ENCODE data around the gene ADISSP. TPM values are rescaled to one million over a fixed set of nuclear protein-coding genes. Genes with fewer than 3 reads are reported as not detected.
A peak's percentile ranks its signal among the peaks of the same experiment; 100 is the strongest.

The ADISSP gene
- total and polyA plus RNA-seq, 2 of the 13 experiments (the other 11 are each of a cell fraction or from before 2014, with no cell fraction given): 38.3 to 90.6 TPM

DNA sequence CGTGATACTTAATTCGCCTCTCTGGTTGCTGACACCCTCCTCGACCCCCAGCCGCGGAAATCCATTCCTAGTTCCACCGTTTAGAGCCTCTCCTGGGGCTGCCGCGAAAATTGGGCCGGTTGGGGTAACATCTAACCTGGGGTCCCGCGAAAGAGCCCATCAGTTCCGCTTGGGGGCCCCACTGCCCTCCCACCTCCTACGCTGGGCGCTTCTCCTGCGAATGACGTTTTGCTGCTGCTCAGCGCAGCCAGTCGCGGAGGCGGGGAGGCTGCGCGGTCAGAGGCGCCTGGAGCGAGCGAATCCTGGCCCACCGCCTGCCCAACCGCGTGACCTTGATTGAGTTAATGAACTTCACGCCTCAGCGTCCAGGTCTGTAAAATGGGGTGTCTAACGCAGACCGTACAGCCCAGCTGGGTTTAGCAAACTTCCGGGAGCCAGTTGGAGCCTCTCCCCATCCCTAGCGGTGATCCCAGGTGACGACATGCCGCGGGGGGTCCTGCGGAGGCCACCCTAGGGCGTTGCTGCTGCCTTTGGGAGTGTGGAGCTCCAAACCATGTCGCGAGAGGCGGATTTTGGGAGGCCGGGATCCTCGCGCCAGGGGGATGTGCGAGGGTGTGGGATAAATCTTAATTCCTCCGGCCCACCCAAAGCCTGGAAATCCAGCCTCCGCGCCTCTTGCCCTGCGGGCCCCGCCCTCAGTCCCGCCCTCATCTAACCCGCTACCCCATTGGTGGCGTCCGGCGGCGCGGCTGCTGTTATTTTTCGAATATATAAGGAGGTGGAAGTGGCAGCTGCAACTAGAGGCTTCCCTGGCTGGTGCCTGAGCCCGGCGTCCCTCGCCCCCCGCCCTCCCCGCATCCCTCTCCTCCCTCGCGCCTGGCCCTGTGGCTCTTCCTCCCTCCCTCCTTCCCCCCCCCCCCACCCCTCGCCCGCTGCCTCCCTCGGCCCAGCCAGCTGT is 28.2 kb upstream of the ADISSP start, which contains the start of gene CDC25B (continued):
- TF ChIP-seq, protein P1, sequence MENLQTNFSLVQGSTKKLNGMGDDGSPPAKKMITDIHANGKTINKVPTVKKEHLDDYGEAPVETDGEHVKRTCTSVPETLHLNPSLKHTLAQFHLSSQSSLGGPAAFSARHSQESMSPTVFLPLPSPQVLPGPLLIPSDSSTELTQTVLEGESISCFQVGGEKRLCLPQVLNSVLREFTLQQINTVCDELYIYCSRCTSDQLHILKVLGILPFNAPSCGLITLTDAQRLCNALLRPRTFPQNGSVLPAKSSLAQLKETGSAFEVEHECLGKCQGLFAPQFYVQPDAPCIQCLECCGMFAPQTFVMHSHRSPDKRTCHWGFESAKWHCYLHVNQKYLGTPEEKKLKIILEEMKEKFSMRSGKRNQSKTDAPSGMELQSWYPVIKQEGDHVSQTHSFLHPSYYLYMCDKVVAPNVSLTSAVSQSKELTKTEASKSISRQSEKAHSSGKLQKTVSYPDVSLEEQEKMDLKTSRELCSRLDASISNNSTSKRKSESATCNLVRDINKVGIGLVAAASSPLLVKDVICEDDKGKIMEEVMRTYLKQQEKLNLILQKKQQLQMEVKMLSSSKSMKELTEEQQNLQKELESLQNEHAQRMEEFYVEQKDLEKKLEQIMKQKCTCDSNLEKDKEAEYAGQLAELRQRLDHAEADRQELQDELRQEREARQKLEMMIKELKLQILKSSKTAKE (CRISPR knock-in tag; IDR thresholded peaks at IDR 0.05; ENCODE audit: borderline replicate concordance): peak; percentile 34; the same call in 1 of the 2 replicates
- no peak for TF ChIP-seq ZNF367 (CRISPR knock-in tag; IDR thresholded peaks at IDR 0.05; ENCODE audit: borderline replicate concordance)
- peak; percentile 31; the same call in 1 of the 2 replicates for TF ChIP-seq TGIF2 (CRISPR knock-in tag; IDR thresholded peaks at IDR 0.05)
- peak; percentile 75; the same call in 1 of the 2 replicates for TF ChIP-seq MAZ (IDR thresholded peaks at IDR 0.05; ENCODE audit: borderline replicate concordance, low read depth, low read length)
- peak; percentile 48; the same call in 1 of the 2 replicates for TF ChIP-seq MAZ (CRISPR knock-in tag; IDR thresholded peaks at IDR 0.05; ENCODE audit: low read depth)
- peak; percentile 65; the same call in 1 of the 2 replicates for TF ChIP-seq ZNF768 (CRISPR knock-in tag; IDR thresholded peaks at IDR 0.05)
- no peak for TF ChIP-seq ZNF879 (CRISPR knock-in tag; IDR thresholded peaks at IDR 0.05)
- TF ChIP-seq PPARG (CRISPR knock-in tag; conservative IDR thresholded peaks at IDR 0.05): no peak
- TF ChIP-seq ZFYVE20 (CRISPR knock-in tag; IDR thresholded peaks at IDR 0.05; ENCODE audit: borderline replicate concordance, low read depth): no peak
- TF ChIP-seq MEF2D (CRISPR knock-in tag; IDR thresholded peaks at IDR 0.05): 0 out of 2 replicates have a peak, but pooled peaks have one; percentile 47
- TF ChIP-seq U2AF2 (IDR thresholded peaks at IDR 0.05; ENCODE audit: low read depth, low read length): no peak
- TF ChIP-seq FOXA3 (CRISPR knock-in tag; IDR thresholded peaks at IDR 0.05): 0 out of 2 replicates have a peak, but pooled peaks have one; percentile 12
- TF ChIP-seq, protein P2, sequence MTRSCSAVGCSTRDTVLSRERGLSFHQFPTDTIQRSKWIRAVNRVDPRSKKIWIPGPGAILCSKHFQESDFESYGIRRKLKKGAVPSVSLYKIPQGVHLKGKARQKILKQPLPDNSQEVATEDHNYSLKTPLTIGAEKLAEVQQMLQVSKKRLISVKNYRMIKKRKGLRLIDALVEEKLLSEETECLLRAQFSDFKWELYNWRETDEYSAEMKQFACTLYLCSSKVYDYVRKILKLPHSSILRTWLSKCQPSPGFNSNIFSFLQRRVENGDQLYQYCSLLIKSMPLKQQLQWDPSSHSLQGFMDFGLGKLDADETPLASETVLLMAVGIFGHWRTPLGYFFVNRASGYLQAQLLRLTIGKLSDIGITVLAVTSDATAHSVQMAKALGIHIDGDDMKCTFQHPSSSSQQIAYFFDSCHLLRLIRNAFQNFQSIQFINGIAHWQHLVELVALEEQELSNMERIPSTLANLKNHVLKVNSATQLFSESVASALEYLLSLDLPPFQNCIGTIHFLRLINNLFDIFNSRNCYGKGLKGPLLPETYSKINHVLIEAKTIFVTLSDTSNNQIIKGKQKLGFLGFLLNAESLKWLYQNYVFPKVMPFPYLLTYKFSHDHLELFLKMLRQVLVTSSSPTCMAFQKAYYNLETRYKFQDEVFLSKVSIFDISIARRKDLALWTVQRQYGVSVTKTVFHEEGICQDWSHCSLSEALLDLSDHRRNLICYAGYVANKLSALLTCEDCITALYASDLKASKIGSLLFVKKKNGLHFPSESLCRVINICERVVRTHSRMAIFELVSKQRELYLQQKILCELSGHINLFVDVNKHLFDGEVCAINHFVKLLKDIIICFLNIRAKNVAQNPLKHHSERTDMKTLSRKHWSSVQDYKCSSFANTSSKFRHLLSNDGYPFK (CRISPR knock-in tag; IDR thresholded peaks at IDR 0.05; ENCODE audit: borderline replicate concordance): peak; percentile 80
- no peak for TF ChIP-seq ZNF703 (CRISPR knock-in tag; IDR thresholded peaks at IDR 0.05; ENCODE audit: borderline replicate concordance)
- TF ChIP-seq YY1 (IDR thresholded peaks at IDR 0.05; ENCODE audit: insufficient read depth, insufficient replicate concordance, low read depth, low read length): no peak
- TF ChIP-seq TSC22D2 (CRISPR knock-in tag; IDR thresholded peaks at IDR 0.05; ENCODE audit: borderline replicate concordance): no peak
- TF ChIP-seq ZZZ3 (CRISPR knock-in tag; IDR thresholded peaks at IDR 0.05; ENCODE audit: borderline replicate concordance): peak; percentile 58; the same call in 1 of the 2 replicates
- TF ChIP-seq TARDBP (CRISPR knock-in tag; IDR thresholded peaks at IDR 0.05): peak; percentile 72; the same call in 1 of the 2 replicates
- no peak for TF ChIP-seq REL (CRISPR knock-in tag; conservative IDR thresholded peaks at IDR 0.05)
- TF ChIP-seq RAD51 (IDR thresholded peaks at IDR 0.05; ENCODE audit: borderline replicate concordance): no peak
- no peak for TF ChIP-seq ZNF30 (CRISPR knock-in tag; IDR thresholded peaks at IDR 0.05)
- TF ChIP-seq HDAC6 (IDR thresholded peaks at IDR 0.05; ENCODE audit: low read depth, low read length): no peak
- TF ChIP-seq ZNF75D (CRISPR knock-in tag; IDR thresholded peaks at IDR 0.05; ENCODE audit: borderline replicate concordance): no peak
- peak; percentile 75; the same call in 1 of the 2 replicates for TF ChIP-seq HDAC2 (CRISPR knock-in tag; IDR thresholded peaks at IDR 0.05)
- peak; percentile 71 for TF ChIP-seq ZNF761 (CRISPR knock-in tag; conservative IDR thresholded peaks at IDR 0.05)

All from HepG2 (cell line).